ENCODE results near the gene ECE1. TPM values are rescaled to one million over a fixed set of nuclear protein-coding genes. Genes with fewer than 3 reads are reported as not detected.
"Not testable (repeated sequence)": the region's sequence is repeated elsewhere in the genome, so short reads cannot be mapped to it uniquely, and the experiment has no call there.

ECE1 gene
- polyA plus RNA-seq, 1 donor = 33.2 TPM

- DNase-seq = peak; percentile 19
Observed at GRCh38 chr1:21175670-21176581, 114.3 kb downstream of the ECE1 start.

GRCh38 chr1:21175324-21175669 lies 115.0 kb downstream of the ECE1 start:
- peak; percentile 35 for DNase-seq

- DNase-seq = no peak
Observed at GRCh38 chr1:21174654-21175323, 115.5 kb downstream of the ECE1 start.

- no peak for DNase-seq
Observed at GRCh38 chr1:21174230-21174629, 116.0 kb downstream of the ECE1 start.

GRCh38 chr1:21173096-21173495 lies 117.2 kb downstream of the ECE1 start:
- not testable (repeated sequence) for DNase-seq

- DNase-seq = not testable (repeated sequence)
Observed at GRCh38 chr1:21170837-21171236, 119.4 kb downstream of the ECE1 start.

GRCh38 chr1:21168444-21168843 lies 121.8 kb downstream of the ECE1 start:
- DNase-seq = no peak

Other genes with a start within 250 kb of the ECE1 start
- 33.8 TPM for gene EIF4G3, start 113.6 kb downstream of the ECE1 start, polyA plus RNA-seq (ENCODE audit: insufficient read length)
- 12.6 TPM for gene NBPF3, start 149.7 kb upstream of the ECE1 start, polyA plus RNA-seq (ENCODE audit: insufficient read length)
- 3.1 TPM for gene ALPL, start 219.0 kb upstream of the ECE1 start, polyA plus RNA-seq (ENCODE audit: insufficient read length)